Retinal pigment epithelial cell (primary cell): ENCODE data around the gene ADAMTS4.
A peak's percentile ranks its signal among the peaks of the same experiment; 100 is the strongest.

Experiments used
- DNase-seq: peaks from one replicate; pipeline ENCODE4 v3.0.0-alpha.2; 2010; ENCODE audit warnings: low read depth
- H3K4me3 ChIP-seq: 2 replicates; pipeline ENCODE4 v1.5.1; 2011; ENCODE audit warnings: mild to moderate bottlenecking, low read length, control low read depth, moderate library complexity
- TF ChIP-seq, protein P1 (sequence below): conservative IDR thresholded peaks from 2 replicates; pipeline ENCODE4 v1.5.1; 2011; ENCODE audit warnings: low read depth, low read length, control low read depth, inconsistent platforms

ADAMTS4 gene

DNA sequence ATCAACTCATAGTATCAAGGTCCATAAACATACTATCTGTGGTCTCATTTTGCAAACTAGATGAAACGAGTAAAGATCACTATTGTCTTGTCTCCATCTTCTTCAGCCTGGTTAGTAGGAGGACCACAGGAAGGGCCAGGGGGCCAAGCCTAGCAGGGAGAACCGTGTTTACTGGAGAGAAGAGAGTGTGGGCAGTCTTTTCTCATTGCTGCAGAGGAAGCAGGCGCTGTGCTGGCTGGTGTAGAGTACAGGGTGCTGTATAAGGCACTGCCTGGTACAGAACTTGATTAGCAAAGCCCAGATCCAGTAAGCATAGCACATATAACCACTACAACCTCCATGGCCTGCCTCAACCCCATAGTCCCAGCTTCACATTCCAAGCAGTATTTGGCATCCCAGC lies 11.5 kb downstream of the ADAMTS4 start:
- peak; percentile 43 for DNase-seq
- no peak overlapping the region for H3K4me3 ChIP-seq
- TF ChIP-seq, protein P1, sequence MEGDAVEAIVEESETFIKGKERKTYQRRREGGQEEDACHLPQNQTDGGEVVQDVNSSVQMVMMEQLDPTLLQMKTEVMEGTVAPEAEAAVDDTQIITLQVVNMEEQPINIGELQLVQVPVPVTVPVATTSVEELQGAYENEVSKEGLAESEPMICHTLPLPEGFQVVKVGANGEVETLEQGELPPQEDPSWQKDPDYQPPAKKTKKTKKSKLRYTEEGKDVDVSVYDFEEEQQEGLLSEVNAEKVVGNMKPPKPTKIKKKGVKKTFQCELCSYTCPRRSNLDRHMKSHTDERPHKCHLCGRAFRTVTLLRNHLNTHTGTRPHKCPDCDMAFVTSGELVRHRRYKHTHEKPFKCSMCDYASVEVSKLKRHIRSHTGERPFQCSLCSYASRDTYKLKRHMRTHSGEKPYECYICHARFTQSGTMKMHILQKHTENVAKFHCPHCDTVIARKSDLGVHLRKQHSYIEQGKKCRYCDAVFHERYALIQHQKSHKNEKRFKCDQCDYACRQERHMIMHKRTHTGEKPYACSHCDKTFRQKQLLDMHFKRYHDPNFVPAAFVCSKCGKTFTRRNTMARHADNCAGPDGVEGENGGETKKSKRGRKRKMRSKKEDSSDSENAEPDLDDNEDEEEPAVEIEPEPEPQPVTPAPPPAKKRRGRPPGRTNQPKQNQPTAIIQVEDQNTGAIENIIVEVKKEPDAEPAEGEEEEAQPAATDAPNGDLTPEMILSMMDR = no peak

DNA sequence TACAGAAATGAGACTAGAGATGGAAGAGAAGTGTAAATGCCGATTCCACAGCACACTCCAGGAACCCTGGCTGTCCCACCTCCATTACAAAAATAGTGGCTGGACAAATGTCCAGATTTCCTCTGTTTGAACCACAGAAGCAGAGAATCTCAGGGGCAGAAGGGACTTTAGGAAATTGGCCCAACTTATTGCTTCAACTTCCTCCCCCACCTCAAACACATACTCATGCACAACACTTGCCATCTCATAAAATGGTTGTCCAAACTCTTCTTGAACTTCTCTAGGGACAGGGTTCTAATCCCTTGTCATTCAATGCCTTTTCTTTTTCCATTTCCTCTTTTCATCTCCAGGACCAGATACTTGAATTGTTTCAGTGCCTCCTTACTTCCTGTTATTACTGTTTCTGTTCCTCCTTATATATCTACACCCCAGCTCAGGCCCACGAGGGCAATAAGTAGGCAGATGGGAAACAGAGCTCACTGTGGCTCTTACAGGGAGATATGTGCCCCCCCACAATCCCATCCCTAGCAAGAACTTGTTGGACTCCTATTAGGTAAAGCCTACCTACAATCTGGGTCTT lies 13.0 kb downstream of the ADAMTS4 start:
- TF ChIP-seq, protein P1 = no peak
- no peak overlapping the region for H3K4me3 ChIP-seq
- no peak for DNase-seq

DNA sequence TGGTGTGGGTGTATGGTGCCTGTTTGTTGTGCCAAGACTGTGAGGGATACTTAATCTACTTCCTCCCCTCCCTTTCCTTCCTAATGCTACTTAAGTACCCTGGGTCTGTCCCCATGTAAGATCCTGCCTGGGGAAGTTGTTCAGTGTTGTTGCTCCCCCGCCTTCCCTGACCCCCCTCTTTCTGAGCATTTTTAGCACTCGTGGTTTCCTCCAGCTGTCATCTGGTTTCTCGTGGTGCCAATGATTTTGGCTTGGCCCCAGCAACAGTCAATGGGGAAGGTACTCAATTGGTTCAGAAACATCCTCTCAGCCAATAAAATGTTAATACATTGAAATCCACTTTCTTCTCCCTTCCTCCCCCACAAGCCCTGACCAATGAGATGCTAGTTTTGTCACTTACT lies 13.6 kb downstream of the ADAMTS4 start:
- TF ChIP-seq, protein P1 = no peak
- no peak overlapping the region for H3K4me3 ChIP-seq
- peak; percentile 87 for DNase-seq

DNA sequence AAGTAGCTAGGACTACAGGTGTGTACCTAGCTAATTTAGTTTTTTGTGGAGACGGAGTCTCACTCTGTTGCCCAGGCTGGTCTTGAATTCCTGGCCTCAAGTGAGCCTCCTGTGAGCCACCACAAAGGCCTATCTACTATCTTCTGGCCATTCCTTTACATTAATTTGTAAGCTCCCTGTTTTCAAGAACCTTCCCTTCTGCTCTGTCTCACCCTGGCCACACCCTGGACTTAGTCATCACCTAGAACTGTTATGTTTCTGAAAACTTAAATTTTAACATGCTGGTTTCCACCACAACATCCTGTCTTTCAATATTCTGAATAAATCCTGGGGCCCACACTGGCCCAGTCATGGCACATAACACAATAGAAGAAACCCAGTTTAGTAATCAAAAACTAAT lies 16.6 kb downstream of the ADAMTS4 start:
- DNase-seq = no peak
- TF ChIP-seq, protein P1 = no peak
- H3K4me3 ChIP-seq = no peak overlapping the region

DNA sequence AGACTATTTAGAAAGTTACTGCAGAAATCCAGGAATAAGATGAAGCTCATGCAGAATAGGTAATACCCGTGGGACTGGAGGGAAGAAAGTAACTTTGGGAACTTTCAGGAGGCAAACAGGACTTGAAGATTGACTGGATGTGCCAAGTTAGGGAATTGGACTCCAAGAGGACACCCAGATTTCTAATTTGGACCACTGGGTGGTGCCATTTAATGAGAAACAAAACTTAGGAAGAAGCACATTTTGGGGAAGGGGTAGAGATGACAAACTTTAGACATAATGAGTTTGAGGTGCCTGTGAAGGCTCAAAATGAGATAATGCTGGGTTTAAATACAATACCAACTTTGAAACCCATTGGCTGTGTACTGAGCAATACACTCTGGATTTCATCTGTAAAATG lies 18.2 kb downstream of the ADAMTS4 start:
- TF ChIP-seq, protein P1 = peak; percentile 29
- no peak for DNase-seq
- H3K4me3 ChIP-seq = no peak overlapping the region

DNA sequence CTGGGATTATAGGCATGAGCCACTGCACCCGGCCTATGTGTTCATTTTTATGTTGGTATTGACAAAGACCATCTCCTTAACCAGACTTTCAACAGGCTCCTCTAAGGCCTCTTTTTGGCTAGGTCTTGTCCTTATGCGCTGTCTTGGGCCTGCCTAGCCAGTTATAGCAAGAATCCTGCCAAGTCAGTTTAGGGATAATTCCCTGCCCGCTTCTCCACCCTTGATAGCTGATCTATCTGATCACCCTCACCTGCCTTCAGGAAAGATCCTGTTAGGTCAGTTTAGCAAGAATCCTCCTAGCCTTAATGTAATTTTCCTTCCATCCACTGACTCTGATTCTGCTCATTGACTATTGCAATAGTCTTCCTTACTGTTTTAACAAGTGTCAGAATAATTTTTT lies 19.2 kb downstream of the ADAMTS4 start:
- no peak for DNase-seq
- TF ChIP-seq, protein P1 = no peak

DNA sequence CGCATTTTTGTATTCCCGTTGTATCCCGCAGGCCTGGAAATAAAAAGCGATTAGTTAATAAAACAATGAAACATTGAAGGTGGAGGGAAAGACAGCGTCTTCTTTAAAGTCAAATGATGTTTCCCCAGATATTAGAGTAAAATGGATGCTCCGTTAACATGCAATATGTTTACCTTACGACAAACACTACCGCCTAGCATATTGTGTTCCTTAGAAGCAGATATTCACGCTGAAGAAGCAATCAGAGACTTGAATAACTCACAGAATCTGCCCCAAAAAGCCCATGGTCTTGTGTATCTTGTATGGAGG lies 21.0 kb downstream of the ADAMTS4 start:
- DNase-seq = no peak
- H3K4me3 ChIP-seq = peak overlapping the region; percentile 98
- TF ChIP-seq, protein P1 = no peak

More for the DNA sequence above, 19.2 kb downstream of the ADAMTS4 start:
- H3K4me3 ChIP-seq = no peak overlapping the region
